GM10266 (cell line): ENCODE results near the gene ORAI1.

Experiments used
- DNase-seq: peaks from one replicate; pipeline ENCODE4 v3.0.0; 2012; ENCODE audit errors: extremely low spot score
- TF ChIP-seq, protein P1 (sequence below): IDR thresholded peaks from 2 replicates; pipeline ENCODE4 v1.5.1; 2012; ENCODE audit warnings: mild to moderate bottlenecking, low read depth; ENCODE audit not compliant: control insufficient read depth, insufficient read depth; ENCODE audit errors: missing control alignments

Gene ORAI1

GRCh38 chr12:121688966-121689365, 62.6 kb downstream of the ORAI1 start:
- no peak for DNase-seq
- TF ChIP-seq, protein P1, sequence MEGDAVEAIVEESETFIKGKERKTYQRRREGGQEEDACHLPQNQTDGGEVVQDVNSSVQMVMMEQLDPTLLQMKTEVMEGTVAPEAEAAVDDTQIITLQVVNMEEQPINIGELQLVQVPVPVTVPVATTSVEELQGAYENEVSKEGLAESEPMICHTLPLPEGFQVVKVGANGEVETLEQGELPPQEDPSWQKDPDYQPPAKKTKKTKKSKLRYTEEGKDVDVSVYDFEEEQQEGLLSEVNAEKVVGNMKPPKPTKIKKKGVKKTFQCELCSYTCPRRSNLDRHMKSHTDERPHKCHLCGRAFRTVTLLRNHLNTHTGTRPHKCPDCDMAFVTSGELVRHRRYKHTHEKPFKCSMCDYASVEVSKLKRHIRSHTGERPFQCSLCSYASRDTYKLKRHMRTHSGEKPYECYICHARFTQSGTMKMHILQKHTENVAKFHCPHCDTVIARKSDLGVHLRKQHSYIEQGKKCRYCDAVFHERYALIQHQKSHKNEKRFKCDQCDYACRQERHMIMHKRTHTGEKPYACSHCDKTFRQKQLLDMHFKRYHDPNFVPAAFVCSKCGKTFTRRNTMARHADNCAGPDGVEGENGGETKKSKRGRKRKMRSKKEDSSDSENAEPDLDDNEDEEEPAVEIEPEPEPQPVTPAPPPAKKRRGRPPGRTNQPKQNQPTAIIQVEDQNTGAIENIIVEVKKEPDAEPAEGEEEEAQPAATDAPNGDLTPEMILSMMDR, result no peak

GRCh38 chr12:121689430-121689829, 63.1 kb downstream of the ORAI1 start:
- DNase-seq, result no peak

More at GRCh38 chr12:121689430-121689829, 63.1 kb downstream of the ORAI1 start:
- TF ChIP-seq, protein P1, result no peak
